ENCODE data around the gene NEK10. TPM values are rescaled to one million over a fixed set of nuclear protein-coding genes. Genes with fewer than 3 reads are reported as not detected.

NEK10 gene
- polyA plus RNA-seq, 1 experiment: 2.5 TPM

DNA sequence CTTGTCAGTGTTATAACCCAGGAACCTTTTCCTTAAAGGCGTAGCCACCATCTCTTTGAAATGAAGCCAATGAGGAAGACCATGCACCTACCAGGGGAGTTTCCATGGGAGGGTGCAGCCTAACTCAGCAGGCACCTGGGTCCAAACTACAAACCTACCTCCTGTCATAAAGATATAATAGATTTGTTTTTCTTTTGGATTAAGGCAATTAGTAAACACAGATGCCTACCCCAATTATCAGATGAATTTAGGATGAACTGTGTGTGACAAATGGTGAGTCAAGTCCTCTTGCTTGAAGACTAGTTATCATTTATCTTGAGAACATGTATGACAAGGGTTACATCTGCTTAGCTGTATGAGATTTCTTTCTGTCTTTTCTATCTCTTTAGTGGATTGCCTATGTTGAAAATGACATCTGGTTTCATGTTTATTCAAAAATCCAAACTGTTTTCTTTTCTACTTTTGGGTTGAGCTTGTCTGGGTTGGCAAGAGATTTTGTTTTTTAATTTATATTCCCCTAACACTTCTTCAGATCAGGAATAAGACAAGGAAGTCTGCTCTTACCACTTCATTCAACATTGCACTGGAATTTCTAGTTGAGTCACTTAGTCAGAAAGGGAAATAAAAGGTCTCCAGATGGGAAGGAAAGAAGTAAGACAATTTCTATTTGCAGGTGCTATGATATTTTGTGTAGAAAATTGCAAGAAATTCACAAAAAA is 149.9 kb downstream of the NEK10 start:
- H3K36me3 ChIP-seq (ENCODE audit: control insufficient read depth, insufficient read depth, low read length): no peaks in the 10 kb centered on the region

DNA sequence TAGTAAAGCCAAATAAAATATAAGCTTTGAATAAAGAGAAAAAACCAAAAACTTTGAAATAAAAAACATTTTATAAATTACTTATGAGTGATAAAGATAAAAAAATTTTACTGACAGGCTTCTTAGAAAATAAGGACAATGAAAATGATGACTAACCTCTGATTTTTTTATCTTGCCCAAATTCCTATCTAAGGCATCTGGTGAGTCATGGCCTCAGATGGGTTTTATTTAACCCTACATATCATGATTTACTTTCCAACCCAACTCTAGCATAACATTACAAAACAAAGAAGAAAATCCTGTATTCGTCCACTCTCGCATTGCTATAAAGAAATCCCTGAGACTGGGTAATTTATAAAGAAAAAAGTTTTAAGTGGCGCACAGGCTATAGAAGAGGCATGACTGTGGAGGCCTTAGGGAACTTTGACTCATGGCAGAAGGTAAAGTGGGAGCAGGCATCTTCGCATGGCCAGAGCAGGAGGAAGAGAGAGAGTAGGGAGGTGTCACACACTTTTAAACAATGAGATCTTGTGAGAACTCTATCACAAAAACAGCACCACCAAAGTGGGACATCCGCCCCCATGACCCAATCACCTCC is 152.1 kb downstream of the NEK10 start:
- TF ChIP-seq, protein P1, sequence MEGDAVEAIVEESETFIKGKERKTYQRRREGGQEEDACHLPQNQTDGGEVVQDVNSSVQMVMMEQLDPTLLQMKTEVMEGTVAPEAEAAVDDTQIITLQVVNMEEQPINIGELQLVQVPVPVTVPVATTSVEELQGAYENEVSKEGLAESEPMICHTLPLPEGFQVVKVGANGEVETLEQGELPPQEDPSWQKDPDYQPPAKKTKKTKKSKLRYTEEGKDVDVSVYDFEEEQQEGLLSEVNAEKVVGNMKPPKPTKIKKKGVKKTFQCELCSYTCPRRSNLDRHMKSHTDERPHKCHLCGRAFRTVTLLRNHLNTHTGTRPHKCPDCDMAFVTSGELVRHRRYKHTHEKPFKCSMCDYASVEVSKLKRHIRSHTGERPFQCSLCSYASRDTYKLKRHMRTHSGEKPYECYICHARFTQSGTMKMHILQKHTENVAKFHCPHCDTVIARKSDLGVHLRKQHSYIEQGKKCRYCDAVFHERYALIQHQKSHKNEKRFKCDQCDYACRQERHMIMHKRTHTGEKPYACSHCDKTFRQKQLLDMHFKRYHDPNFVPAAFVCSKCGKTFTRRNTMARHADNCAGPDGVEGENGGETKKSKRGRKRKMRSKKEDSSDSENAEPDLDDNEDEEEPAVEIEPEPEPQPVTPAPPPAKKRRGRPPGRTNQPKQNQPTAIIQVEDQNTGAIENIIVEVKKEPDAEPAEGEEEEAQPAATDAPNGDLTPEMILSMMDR (IDR thresholded peaks at IDR 0.05; ENCODE audit: insufficient read depth, low read depth, low read length): no peak
- POLR2A ChIA-PET: no interaction called here
- no peak overlapping the region for H3K4me3 ChIP-seq (ENCODE audit: low read depth, low read length)
- no peaks in the 10 kb centered on the region for H3K36me3 ChIP-seq (ENCODE audit: control insufficient read depth, insufficient read depth, low read length)
- no peak for DNase-seq (ENCODE audit: low read depth)
- CTCF ChIA-PET: interaction anchor here (0.9 kb wide), 1 partner anchor 11 kb away, joined by 3 read pairs; no protein-coding TSS in a partner anchor
- H3K27me3 ChIP-seq (ENCODE audit: control insufficient read depth, insufficient read depth, low read length): no peaks in the 10 kb centered on the region

More for the DNA sequence above, 149.9 kb downstream of the NEK10 start:
- DNase-seq (ENCODE audit: low read depth): no peak
- TF ChIP-seq, protein P1 (IDR thresholded peaks at IDR 0.05; ENCODE audit: insufficient read depth, low read depth, low read length): no peak
- Histone ChIP-seq H3K4me3 (ENCODE audit: low read depth, low read length) (no peak overlapping the region), H3K27me3 (ENCODE audit: control insufficient read depth, insufficient read depth, low read length) (no peaks in the 10 kb centered on the region)
- CTCF ChIA-PET: interaction anchor here (0.8 kb wide), 2 partner anchors 10 to 13 kb away, joined by 3 read pairs; no protein-coding TSS in a partner anchor
- POLR2A ChIA-PET: no interaction called here

DNA sequence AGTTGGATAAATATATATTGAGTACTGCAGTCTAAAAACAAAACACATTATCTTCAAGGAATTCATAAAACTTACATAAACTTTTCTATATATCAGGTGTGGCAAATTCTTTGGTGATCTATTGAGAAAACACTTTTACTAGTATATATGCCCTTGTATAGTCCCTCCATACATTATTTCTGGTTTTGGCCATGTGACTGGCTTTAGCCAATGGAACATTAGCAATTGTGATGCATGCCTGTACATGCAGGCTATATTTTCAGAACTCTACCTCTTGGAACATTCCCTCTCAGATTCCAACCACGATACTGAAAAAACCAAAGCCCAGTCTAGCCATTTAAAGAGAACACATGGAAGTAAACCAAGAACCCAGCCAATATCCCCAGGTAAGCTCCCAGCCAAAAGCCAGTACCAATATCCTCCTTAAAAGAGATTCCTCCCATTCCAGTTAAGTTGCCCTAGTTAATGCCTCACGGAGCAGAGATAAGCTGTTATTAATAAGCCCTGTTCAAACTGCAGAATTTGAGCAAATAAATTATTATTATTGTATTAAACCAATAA is 152.8 kb downstream of the NEK10 start:
- TF ChIP-seq, protein P1 (IDR thresholded peaks at IDR 0.05; ENCODE audit: insufficient read depth, low read depth, low read length): no peak
- no peaks in the 10 kb centered on the region for H3K36me3 ChIP-seq (ENCODE audit: control insufficient read depth, insufficient read depth, low read length)
- DNase-seq (ENCODE audit: low read depth): no peak
- H3K27me3 ChIP-seq (ENCODE audit: control insufficient read depth, insufficient read depth, low read length): no peaks in the 10 kb centered on the region
- H3K4me3 ChIP-seq (ENCODE audit: low read depth, low read length): no peak overlapping the region
- POLR2A ChIA-PET: no interaction called here
- CTCF ChIA-PET: interaction anchor here (0.9 kb wide), 1 partner anchor 12 kb away, joined by 3 read pairs; no protein-coding TSS in a partner anchor

DNA sequence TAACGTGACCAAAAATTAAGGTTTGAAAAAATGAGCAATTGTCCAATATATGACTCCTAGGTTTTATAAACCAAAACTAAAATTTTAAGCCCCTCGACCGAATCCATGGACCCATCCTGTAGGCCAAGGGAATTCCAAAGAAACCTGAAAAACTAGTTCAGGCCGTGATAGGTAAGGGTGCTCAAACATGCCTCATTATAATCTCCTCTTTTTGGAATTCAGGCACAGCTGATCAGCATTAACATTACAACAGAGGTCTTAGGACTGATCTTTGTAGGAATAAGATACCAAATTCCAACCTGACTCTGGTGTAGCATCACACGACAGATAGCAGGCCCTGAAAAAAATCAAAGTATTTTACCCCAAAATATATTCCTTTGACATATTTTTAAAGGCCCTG is 155.7 kb downstream of the NEK10 start:
- TF ChIP-seq, protein P1 (IDR thresholded peaks at IDR 0.05; ENCODE audit: insufficient read depth, low read depth, low read length): no peak
- H3K4me3 ChIP-seq (ENCODE audit: low read depth, low read length): no peak overlapping the region
- POLR2A ChIA-PET: no interaction called here
- no peak for DNase-seq (ENCODE audit: low read depth)
- CTCF ChIA-PET: no interaction called here
- no peaks in the 10 kb centered on the region for H3K36me3 ChIP-seq (ENCODE audit: control insufficient read depth, insufficient read depth, low read length)
- no peaks in the 10 kb centered on the region for H3K27me3 ChIP-seq (ENCODE audit: control insufficient read depth, insufficient read depth, low read length)

DNA sequence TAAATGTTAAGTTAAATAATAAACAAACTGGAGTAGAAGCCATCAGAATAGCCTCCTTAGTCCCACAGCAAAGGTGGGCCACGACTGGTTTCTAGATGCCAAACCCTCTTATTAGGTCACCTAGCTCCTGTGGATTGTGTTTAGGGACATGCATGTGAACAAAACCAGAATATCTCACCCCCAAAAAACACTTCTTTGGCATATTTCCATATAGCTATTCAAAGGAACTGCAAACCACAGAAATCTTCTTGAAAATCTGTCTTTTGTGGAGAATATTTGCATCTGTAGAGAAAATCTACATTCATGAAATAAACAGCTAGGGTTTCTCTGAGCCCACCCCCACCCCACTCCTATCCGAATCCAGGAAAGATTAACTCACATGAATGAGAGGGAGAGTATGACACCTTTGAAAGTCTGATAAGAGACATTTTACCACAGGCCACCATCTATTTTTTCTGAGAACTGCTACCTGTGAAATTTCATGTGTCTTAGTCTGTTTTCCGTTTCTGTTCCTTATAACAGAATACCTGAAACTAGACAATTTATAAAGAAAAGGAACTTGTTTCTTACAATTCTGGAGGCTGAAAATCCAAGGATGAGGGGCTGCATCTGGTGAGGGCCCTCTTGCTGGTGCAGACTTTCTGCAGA is 159.4 kb downstream of the NEK10 start:
- H3K4me3 ChIP-seq (ENCODE audit: low read depth, low read length): no peak overlapping the region
- ChIA-PET POLR2A (no interaction called here), CTCF (interaction anchor here (1.4 kb wide), 1 partner anchor 44 kb away, joined by 3 read pairs; no protein-coding TSS in a partner anchor)
- DNase-seq (ENCODE audit: low read depth): no peak
- no peaks in the 10 kb centered on the region for H3K27me3 ChIP-seq (ENCODE audit: control insufficient read depth, insufficient read depth, low read length)
- TF ChIP-seq, protein P1 (IDR thresholded peaks at IDR 0.05; ENCODE audit: insufficient read depth, low read depth, low read length): no peak
- no peaks in the 10 kb centered on the region for H3K36me3 ChIP-seq (ENCODE audit: control insufficient read depth, insufficient read depth, low read length)
